ENCODE measurements around the gene SPTLC2. TPM values are rescaled to one million over a fixed set of nuclear protein-coding genes. Genes with fewer than 3 reads are reported as not detected.
"Not testable (repeated sequence)": the region's sequence is repeated elsewhere in the genome, so short reads cannot be mapped to it uniquely, and the experiment has no call there.

Gene SPTLC2
- total RNA-seq, 1 experiment from 2014 or later = 44.7 TPM

DNA sequence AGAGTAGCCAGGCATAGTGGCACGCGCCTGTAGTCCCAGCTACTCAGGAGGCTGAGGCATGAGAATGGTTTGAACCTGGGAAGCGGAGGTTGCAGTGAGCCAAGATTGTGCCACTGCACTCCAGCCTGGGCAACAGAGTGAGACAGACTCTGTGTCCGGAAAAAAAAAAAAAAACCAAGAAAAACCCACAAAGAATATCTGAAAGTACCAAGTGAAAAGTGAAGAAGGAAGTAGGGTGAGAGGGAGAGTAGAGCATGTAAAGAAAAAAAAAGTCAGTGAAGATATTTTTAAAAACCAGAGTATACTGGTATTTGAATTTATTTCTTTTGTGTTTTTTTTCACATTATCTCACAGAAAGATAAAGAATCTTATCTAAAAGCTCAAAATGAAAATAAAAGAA, 74.5 kb downstream of the SPTLC2 start (continued):
- TF ChIP-seq, protein P1, sequence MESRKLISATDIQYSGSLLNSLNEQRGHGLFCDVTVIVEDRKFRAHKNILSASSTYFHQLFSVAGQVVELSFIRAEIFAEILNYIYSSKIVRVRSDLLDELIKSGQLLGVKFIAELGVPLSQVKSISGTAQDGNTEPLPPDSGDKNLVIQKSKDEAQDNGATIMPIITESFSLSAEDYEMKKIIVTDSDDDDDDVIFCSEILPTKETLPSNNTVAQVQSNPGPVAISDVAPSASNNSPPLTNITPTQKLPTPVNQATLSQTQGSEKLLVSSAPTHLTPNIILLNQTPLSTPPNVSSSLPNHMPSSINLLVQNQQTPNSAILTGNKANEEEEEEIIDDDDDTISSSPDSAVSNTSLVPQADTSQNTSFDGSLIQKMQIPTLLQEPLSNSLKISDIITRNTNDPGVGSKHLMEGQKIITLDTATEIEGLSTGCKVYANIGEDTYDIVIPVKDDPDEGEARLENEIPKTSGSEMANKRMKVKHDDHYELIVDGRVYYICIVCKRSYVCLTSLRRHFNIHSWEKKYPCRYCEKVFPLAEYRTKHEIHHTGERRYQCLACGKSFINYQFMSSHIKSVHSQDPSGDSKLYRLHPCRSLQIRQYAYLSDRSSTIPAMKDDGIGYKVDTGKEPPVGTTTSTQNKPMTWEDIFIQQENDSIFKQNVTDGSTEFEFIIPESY (IDR thresholded peaks at IDR 0.05; ENCODE audit: extremely low read depth, insufficient replicate concordance, low read length) = no peak
- TF ChIP-seq, protein P2, sequence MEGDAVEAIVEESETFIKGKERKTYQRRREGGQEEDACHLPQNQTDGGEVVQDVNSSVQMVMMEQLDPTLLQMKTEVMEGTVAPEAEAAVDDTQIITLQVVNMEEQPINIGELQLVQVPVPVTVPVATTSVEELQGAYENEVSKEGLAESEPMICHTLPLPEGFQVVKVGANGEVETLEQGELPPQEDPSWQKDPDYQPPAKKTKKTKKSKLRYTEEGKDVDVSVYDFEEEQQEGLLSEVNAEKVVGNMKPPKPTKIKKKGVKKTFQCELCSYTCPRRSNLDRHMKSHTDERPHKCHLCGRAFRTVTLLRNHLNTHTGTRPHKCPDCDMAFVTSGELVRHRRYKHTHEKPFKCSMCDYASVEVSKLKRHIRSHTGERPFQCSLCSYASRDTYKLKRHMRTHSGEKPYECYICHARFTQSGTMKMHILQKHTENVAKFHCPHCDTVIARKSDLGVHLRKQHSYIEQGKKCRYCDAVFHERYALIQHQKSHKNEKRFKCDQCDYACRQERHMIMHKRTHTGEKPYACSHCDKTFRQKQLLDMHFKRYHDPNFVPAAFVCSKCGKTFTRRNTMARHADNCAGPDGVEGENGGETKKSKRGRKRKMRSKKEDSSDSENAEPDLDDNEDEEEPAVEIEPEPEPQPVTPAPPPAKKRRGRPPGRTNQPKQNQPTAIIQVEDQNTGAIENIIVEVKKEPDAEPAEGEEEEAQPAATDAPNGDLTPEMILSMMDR (IDR thresholded peaks at IDR 0.05 in 2 of 3, conservative IDR thresholded peaks at IDR 0.05 in 1 of 3; ENCODE audit: borderline replicate concordance in 1 of 3, insufficient read depth in 1 of 3, low read depth in 2 of 3, low read length in 2 of 3) = no peak
- TF ChIP-seq EGR1 (IDR thresholded peaks at IDR 0.05; ENCODE audit: low read depth) = no peak
- no peak for TF ChIP-seq ELF1 (IDR thresholded peaks at IDR 0.05; ENCODE audit: borderline replicate concordance, low read depth)
- TF ChIP-seq POLR2AphosphoS5 (IDR thresholded peaks at IDR 0.05; ENCODE audit: low read depth, low read length) = no peak

DNA sequence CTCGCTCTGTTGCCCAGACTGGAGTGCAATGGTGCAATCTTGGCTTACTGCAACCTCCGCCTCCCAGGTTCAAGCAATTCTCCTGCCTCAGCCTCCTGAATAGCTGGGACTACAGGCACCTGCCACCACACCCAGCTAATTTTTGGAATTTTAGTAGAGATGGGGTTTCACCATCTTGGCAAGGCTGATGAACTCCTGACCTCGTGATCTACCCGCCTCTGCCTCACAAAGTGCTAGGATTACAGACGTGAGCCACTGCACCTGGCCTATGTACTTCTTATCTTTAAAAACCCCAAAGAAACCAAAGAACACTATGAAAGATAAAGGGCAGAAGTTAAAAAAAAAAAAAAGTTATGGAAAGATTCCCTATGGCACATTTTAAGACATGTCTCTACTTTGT, 79.5 kb downstream of the SPTLC2 start:
- H3K36me3 ChIP-seq (ENCODE audit: control insufficient read depth in 1 of 2, insufficient read depth in 2 of 2, low read length in 2 of 2); H3K9ac ChIP-seq (ENCODE audit: low read length); H3K27me3 ChIP-seq (ENCODE audit: insufficient read depth, low read length); H3K4me2 ChIP-seq (ENCODE audit: low read length); ATAC-seq; H3K4me1 ChIP-seq (ENCODE audit: control insufficient read depth in 1 of 2, insufficient read depth in 2 of 2, low read length in 2 of 2); H3K27ac ChIP-seq (ENCODE audit: low read depth, low read length); RAD21 ChIA-PET (ENCODE audit: low non-redundant PET in 1 of 2, low total read pairs in 2 of 2, uncharacterized antibody in 2 of 2, unreplicated experiment in 2 of 2); H3K79me2 ChIP-seq (ENCODE audit: insufficient read depth, low read length); intact Hi-C loops (cut with micrococcal nuclease); DNase-seq (ENCODE audit: low read depth, low spot score); CTCF ChIA-PET; H3K4me3 ChIP-seq (replicated peaks in 1 of 2; ENCODE audit: low read depth in 1 of 2, low read length in 2 of 2); BruUV-seq (replicated peaks); H2AFZ ChIP-seq (ENCODE audit: low read depth, low read length, poor library complexity, severe bottlenecking); H4K20me1 ChIP-seq (ENCODE audit: insufficient read depth); H3K9me2 ChIP-seq (ENCODE audit: insufficient read depth); H3K9me3 ChIP-seq (ENCODE audit: control insufficient read depth in 1 of 2, insufficient read depth in 1 of 2, low read depth in 1 of 2, low read length in 2 of 2); POLR2A ChIA-PET: not testable (repeated sequence)
